HG03103 (cell line): Measurements from ENCODE around the gene PTPRN2.
"Not testable (repeated sequence)": the region's sequence is repeated elsewhere in the genome, so short reads cannot be mapped to it uniquely, and the experiment has no call there.

Source experiments
- ATAC-seq: cut with Tn5 transposase; IDR thresholded peaks from one replicate; pipeline ENCODE4 v1.9.1; 2021; ENCODE audit warnings: low read depth; ENCODE audit not compliant: unreplicated experiment

PTPRN2 gene

DNA sequence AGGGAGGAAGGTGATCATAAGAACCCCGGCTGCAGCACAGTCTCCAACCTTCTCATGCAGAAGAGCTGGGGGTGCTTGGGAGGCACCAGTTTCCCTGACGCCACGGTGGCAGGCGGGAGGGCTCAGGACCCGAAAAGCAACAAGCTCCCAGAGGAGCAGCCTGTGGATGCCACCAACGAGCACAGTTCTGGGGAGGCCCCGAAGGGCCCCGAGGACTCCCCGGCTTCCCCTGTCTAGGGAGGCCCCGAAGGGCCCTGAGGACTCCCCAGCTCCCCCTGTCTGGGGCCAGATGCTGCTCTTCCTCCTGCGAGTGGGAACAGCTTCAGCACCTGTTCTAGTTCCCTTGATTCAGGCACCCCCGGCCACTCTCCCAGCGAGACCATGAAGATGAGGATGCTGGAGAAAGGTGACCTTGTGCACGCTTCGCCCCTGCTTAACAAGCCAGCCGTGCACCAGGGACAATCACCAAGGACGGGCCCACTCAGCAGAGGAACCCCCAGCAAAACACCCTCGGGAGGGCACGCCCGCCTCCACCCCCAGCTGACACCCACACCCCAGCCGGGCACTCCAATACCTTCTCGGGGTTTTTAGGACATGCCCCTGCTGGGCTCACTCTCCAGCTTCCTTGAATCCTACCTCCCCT lies 112.5 kb downstream of the PTPRN2 start:
- no peak for ATAC-seq

DNA sequence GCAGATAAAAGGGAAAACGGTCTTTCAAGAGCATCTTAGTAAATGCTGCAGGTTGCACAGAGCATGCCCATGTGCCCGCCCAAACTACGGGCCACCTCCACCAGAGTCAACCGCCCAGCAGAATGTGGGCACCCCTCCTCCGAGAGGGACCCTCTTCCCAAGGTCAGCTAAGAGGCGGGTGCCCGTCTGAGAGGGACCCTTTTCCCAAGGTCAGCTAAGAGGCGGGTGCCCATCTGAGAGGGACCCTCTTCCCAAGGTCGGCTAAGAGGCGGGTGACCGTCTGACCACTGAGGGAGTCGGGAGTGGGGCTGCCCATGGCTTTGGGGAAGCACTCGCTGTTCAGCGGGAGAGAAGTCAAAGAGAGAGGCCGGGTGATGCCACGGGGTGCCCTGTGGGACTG lies 113.1 kb downstream of the PTPRN2 start:
- no peak for ATAC-seq

DNA sequence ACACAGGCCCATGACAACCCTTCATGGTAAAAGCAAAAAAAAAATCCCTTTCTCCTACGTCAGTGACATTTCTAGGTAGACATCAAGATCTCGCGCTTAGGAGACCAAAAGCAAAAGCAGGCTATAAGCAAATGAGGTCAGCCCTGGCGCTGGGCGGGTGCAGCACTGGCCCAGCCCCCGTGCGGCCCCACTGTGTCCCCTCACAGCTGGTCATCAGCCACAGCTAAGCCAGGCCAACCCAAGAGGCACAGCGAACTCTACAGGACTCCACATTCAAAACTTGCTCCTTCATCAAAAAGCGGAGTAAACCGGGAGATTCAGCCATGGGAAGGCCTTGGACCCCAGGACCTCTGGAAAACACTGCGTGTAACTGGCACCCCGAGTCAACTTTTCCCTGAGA lies 113.7 kb downstream of the PTPRN2 start:
- no peak for ATAC-seq

GRCh38 chr7:158473221-158473620 lies 114.4 kb downstream of the PTPRN2 start:
- ATAC-seq, result no peak

DNA sequence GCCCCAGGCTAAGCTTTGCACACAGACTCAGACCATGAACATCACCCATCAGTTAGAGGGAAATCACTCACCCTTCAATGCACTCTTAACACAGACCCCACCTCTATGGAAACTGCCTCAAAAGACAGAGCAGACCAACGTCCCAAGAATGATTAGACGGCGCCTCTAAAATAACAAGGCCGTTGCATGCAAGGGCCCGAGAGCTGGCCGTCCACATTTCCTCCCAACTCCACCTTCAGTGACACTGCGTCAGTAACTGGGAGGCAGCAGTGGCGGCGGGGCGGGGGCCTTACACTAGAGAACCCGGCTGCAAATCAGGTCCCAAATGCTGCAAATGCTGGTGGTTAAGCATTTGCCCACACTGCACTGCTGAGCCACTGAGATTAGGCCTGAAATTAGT lies 115.0 kb downstream of the PTPRN2 start:
- no peak for ATAC-seq

DNA sequence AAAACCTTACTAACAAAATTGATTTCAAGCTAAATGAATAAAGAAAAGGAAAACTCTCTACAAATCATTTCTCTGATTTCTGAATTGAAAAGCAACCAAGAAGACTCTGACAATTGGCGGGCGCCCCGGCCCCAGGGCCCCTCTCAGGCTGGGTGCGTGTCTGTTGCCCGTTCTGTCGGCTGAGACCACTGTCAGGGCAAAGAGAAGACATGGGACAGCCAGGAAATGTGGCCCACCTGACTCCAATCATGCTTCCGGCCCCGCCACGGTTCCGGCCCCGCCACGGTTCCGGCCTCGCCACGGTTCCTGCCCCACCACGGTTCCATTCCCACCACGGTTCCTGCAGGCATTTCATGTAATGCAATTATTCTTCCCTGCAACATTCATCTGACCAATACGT lies 115.9 kb downstream of the PTPRN2 start:
- ATAC-seq, result no peak

- ATAC-seq, result no peak
These were observed 117.3 kb downstream of the PTPRN2 start for GRCh38 chr7:158470336-158470735.

DNA sequence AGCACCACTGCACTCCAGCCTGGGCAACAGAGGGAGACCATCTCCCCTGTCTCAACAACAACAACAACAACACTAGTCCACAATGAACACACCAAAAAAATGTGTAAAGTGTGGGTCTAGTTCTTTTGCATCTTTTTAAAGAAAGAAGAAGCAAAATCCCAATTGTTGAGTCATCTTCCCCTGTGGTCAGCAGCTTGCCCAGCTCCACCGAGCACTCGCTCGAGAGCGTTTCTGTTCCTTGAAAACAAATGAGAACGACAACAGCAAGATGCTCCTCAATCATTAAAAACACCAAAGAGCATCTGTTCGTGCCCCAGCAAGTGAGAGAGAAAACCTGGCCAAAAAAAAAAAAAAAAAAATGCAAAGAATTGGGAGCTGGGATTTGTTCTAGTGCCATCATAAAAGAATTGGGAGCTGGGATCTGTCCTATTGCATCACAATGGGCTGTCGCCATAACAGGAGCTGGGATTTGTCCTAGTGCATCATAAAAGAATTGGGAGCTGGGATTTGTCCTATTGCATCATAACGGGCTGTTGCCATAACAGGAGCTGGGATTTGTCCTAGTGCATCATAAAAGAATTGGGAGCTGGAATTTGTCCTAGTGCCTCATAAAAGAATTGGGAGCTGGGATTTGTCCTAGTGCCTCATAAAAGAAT lies 118.1 kb downstream of the PTPRN2 start:
- ATAC-seq, result no peak

GRCh38 chr7:158468700-158469296 lies 118.8 kb downstream of the PTPRN2 start:
- no peak for ATAC-seq

GRCh38 chr7:158468181-158468580 lies 119.4 kb downstream of the PTPRN2 start:
- no peak for ATAC-seq

DNA sequence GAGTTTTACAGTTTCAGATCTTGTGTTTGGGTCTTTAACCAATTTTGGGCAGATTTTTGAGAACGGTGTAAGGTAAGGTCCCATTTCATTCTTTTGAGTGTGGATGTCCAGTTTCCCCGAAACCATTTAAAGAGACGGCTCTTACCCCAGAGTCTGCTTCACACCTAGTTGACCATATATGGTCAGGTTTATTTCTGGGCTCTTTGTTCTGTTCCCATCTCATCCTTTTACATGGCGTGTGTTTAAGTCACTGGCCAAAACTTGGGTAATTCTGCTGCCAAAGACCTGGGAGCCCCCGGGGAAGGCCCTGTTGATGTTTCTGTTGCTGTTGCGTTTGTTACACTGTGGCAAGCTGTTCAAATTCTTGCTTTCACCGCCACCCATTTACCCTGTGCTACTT lies 120.1 kb downstream of the PTPRN2 start:
- no peak for ATAC-seq

DNA sequence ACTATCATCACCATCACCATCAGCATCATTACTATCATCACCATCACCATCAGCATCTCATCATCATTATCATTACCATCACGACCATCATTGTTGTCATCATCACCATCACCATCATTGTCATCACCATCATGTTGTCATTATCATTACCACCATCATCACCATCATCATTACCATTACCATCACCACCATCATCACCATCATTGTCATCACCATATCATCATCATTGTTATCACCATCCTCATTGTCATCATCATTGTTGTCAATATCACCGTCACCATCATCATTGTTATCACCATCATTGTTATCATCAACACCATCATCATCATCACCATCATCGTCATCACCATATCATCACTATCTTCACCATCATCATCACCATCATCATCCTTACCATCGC lies 124.3 kb downstream of the PTPRN2 start:
- ATAC-seq, result no peak

DNA sequence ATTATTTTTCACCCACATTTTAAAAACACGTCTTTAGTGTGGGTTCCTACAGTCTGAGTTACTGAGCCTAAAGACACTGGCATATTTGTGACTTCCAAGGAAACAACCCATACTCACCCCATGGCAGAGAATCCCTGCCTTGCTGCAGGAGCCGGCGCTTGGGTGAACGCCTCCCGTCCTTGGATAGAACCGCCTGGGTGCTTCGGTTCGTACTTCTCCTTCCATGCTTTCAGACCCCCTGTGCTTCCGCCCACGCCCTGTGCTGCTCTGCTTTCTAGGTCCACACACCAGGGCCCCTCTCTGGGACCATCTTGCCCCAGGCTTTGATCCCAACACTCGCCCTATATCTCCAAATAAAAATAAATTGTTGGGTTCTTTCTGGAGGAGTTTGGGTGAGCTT lies 125.8 kb downstream of the PTPRN2 start:
- ATAC-seq, result no peak

DNA sequence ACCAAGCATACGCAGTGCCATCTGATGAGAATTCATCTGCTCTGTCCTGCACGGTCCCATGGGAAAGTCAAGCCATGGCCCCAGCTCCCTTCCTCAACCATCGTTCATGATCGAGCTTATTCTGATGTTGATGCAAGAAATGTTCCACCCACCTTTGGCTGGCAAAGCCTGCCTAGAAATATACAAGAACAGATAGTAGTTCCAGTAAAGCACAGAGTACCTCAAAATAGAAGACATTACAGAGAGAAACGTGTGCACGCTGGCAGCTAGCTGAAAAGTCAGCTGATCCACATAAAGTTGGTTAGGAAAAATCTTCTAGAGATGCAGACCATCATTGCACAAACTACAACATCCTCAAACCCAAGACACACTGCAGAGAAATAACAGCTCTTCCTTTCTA lies 127.0 kb downstream of the PTPRN2 start:
- no peak for ATAC-seq

DNA sequence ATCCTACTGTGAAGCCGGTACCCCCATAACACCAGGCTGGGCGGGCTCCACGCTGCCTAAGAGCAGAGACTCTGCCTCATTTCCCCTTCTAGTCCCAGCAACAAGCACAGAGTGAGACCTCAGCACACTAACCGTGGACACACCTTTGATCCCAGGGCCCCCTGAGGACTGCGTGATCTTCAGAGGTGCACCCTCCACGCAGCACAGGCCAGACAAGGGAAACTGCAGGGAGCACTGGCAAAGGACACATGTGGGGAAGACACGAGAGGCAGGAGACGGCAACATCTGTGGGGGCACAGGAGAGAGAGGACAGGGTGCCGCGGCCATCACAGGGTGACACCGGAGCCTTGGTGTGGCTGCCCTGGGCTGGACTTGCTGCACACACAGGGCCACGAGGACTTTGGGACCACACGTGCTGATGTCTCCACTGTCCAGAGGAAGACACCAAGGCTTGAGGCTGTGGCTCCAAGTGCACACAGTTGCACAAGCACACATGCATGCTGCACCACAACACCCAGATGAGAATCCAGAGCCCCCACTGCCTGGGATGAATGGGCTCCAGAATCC lies 128.8 kb downstream of the PTPRN2 start:
- ATAC-seq, result no peak

- ATAC-seq, result no peak
These were observed 129.5 kb downstream of the PTPRN2 start for GRCh38 chr7:158458096-158458495.

DNA sequence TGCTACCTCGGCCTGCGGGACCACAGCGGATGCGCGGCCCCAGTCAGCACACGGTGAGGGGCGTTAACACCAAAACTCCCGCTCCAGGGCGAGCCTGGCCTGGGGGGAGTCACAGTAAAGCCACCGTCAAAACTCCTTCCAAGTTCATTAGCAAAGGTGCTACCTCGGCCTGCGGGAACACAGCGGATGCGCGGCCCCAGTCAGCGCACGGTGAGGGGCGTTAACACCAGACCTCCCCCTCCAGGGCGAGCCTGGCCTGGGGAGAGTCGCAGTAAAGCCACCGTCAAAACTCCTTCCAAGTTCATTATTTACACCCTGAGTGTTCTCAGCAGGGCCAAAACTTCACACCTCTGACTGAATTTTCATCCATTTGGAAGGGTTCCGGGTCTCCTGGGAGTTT lies 130.0 kb downstream of the PTPRN2 start:
- ATAC-seq, result not testable (repeated sequence)

GRCh38 chr7:158454631-158455030 lies 133.0 kb downstream of the PTPRN2 start:
- no peak for ATAC-seq

DNA sequence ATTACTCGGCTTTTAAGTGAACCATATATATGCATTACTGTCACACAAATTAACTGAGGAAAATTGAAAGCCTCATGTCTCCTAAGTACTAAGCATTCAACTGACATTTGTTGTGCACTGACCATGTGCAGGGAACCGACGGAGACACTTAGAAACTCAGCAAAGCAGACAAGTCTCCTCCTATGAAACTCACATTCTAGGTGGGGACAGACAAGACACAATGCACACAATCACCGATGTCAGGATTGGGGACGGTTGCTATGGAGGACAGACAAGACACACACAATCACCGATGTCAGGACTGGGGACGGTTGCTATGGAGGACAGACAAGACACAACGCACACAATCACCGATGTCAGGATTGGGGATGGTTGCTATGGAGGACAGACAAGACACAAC lies 134.0 kb downstream of the PTPRN2 start:
- no peak for ATAC-seq

GRCh38 chr7:158452331-158452730 lies 135.3 kb downstream of the PTPRN2 start:
- no peak for ATAC-seq

GRCh38 chr7:158450476-158451124 lies 137.0 kb downstream of the PTPRN2 start:
- ATAC-seq, result no peak
